GM06990 (cell line): ENCODE results near the gene FAM111A.

Source experiments
- DNase-seq: peaks from one replicate; pipeline ENCODE4 v3.0.0-alpha.2; 2011; ENCODE audit not compliant: insufficient read length; ENCODE audit errors: extremely low read depth
- H3K27me3 ChIP-seq: replicated peaks from 2 replicates; pipeline ENCODE4 v1.6.0; 2011; ENCODE audit warnings: low read length; ENCODE audit not compliant: control insufficient read depth, insufficient read depth
- H3K36me3 ChIP-seq: 2 replicates; pipeline ENCODE4 v1.5.1; 2011; ENCODE audit warnings: low read length; ENCODE audit not compliant: control insufficient read depth, insufficient read depth
- H3K4me3 ChIP-seq: replicated peaks from 2 replicates; pipeline ENCODE4 v1.5.1; 2011; ENCODE audit warnings: low read depth, mild to moderate bottlenecking, control low read depth, low read length
- TF ChIP-seq, protein P1 (sequence below): IDR thresholded peaks from 2 replicates; pipeline ENCODE4 v1.5.1; 2011; ENCODE audit warnings: low read length, control low read depth, mild to moderate bottlenecking, inconsistent platforms; ENCODE audit not compliant: insufficient read depth, poor library complexity, severe bottlenecking

FAM111A gene

DNA sequence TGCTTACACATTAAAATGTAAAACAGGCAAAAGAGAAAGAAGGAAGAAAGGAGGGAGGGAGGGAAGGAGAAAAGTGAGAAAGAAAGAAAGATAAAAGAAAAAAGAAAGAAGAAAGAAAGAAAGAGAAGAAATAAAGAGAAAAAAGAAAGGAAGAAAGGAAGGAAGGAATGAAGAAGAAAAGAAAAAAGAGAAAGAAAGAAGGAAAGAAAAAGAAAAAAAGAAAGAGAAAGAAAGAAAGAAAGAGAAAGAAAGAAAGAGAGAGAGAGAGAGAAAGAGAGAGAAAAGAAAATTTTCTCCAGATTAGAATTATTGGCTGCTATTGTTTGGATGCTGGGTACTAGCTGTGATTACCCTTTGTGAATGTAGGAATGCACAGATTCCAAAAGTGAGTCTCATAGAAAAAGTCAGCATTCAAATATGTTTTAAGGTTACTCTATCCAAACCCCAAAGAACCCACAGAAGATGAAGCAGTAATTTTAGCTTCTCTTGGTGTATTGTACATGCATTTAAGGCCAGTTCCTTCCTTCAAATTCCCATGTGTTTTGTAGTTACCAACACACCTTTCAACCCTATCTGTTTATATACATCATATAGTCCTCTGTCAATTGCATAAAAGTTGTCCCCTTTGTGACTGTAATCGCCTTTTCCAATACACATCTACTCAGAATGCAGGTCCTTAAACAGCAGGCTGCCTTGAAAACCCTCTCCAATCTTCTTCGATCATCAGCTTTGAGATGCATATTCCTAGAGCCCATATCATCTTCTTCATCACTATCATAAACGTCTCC lies 789 bp upstream of the FAM111A start:
- TF ChIP-seq, protein P1, sequence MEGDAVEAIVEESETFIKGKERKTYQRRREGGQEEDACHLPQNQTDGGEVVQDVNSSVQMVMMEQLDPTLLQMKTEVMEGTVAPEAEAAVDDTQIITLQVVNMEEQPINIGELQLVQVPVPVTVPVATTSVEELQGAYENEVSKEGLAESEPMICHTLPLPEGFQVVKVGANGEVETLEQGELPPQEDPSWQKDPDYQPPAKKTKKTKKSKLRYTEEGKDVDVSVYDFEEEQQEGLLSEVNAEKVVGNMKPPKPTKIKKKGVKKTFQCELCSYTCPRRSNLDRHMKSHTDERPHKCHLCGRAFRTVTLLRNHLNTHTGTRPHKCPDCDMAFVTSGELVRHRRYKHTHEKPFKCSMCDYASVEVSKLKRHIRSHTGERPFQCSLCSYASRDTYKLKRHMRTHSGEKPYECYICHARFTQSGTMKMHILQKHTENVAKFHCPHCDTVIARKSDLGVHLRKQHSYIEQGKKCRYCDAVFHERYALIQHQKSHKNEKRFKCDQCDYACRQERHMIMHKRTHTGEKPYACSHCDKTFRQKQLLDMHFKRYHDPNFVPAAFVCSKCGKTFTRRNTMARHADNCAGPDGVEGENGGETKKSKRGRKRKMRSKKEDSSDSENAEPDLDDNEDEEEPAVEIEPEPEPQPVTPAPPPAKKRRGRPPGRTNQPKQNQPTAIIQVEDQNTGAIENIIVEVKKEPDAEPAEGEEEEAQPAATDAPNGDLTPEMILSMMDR: no peak
- no peak for DNase-seq
- no peaks in the 10 kb centered on the region for H3K27me3 ChIP-seq
- peak overlapping the region; percentile 77 for H3K4me3 ChIP-seq
- H3K36me3 ChIP-seq: no peaks in the 10 kb centered on the region

DNA sequence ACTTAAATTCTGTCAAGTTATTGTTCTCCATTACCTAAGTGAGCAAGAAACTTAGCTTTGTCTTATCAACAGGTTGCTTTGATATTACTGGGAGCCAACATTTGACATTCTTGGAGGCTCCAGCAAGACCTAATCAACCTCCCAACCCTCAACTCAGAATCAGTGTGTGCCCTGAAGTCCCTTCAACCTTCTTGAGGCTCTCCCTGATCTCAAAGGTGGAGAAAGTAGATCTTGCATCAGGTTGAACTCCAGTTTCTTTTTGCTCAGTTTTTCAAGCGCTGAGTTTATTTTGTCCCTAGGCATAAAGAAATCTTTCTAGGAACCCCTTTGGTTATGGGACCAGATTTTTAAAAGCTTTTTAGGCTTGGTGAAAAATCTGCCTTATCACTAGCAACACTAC lies 1.4 kb downstream of the FAM111A start:
- Histone ChIP-seq H3K36me3 (no peaks in the 10 kb centered on the region; the same call in 1 of the 2 replicates), H3K4me3 (peak overlapping the region; percentile 77), H3K27me3 (no peaks in the 10 kb centered on the region)
- TF ChIP-seq, protein P1: no peak
- DNase-seq: no peak

DNA sequence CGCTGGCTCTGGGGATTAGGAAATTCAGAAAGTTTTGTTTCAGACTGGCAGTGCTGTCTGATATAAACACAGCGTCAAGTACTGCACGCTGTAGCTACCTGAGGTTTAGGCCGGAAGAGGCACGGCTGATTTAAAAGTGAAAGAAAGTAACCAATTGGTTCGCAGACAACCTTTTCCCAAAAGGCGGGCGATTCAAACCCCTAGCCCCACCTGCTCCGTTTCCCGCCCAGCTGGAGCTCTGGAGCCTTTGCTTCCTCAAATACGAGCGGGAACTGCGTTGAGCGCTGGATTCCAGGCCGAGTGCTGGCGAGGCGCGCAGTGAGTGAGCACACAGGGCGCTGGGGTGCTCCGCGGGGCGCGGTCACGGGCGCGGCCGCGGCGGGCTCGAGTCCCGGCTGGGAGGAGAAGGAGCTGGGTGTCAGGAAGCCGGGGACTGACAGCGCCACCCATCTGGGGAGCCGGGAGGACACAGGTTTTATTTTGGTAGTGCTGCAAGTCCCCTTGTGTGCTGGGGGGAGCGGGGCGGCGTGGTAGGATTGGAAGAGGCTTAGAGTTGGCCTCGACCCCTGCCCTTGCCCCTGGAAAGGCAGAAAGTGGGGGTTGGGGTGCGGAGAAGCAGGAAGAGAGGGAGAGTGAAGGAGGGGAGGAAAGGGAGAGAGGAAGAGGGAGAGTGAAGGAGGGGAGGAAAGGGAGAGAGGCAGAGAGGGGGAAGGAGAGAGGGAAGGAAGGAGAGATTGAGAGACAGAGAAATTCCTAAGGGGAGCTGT lies 2.1 kb downstream of the FAM111A start:
- no peaks in the 10 kb centered on the region; the same call in 1 of the 2 replicates for H3K36me3 ChIP-seq
- peak; percentile 86 for DNase-seq
- peak overlapping the region; percentile 77 for H3K4me3 ChIP-seq
- no peaks in the 10 kb centered on the region for H3K27me3 ChIP-seq
- TF ChIP-seq, protein P1: peak; percentile 38

DNA sequence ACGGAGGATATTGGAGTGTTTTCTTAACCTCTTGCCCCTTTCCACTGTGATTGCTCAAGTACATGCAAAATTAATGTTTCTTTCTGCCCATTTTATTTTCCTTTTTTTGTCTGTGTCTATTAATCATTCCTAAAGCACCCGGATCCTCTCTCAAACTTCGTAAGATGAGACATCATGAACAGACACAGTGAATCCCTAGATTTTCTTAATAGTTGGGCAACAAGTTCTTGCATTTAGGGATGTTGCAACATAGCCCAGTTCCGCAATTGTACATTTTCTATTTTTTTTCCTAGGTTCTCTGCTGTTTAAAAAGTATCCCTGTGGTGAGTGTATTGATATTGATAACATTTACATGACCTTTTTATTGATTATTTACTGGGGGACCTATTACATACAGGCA lies 2.9 kb downstream of the FAM111A start:
- Histone ChIP-seq H3K36me3 (no peaks in the 10 kb centered on the region; the same call in 1 of the 2 replicates), H3K4me3 (peak overlapping the region; percentile 77), H3K27me3 (no peaks in the 10 kb centered on the region)
- no peak for DNase-seq
- TF ChIP-seq, protein P1: no peak

DNA sequence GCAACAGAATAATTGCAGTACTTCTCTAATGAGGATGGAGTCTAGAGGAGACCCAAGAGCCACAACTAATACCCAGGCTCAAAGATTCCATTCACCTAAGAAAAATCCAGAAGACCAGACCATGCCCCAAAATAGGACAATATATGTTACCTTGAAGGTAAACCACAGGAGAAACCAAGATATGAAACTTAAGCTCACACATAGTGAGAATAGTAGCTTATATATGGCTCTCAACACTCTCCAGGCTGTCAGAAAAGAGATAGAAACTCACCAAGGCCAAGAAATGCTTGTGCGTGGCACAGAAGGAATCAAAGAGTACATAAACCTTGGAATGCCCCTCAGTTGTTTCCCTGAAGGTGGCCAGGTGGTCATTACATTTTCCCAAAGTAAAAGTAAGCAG lies 9.1 kb downstream of the FAM111A start:
- Histone ChIP-seq H3K4me3 (peak overlapping the region; percentile 8), H3K36me3 (no peaks in the 10 kb centered on the region; the same call in 1 of the 2 replicates), H3K27me3 (no peaks in the 10 kb centered on the region)
- no peak for DNase-seq
- TF ChIP-seq, protein P1: no peak
